SK-N-SH (cell line): ENCODE measurements around the gene SYNE1. TPM values are rescaled to one million over a fixed set of nuclear protein-coding genes. Genes with fewer than 3 reads are reported as not detected.

Source experiments
- CTCF ChIA-PET: fragments of 300-600, 350-600 bp; formaldehyde crosslinking; extraction: SDS; loops from one replicate; lab custom pipeline; 2021; lab: Yijun Ruan, JAX
- POLR2A ChIA-PET: fragments of 350-600 bp; sonication (Branson Sonifier 250); formaldehyde crosslinking; extraction: SDS; loops from one replicate; lab custom pipeline; 2020; ENCODE audit warnings: antibody characterized with exemption, inconsistent platforms; lab: Yijun Ruan, JAX
- DNase-seq: peaks from one replicate; pipeline ENCODE4 v3.0.0; 2012
- H2AFZ ChIP-seq: fragments of 200-600 bp; sonication (generic); 2 replicates; pipeline ENCODE4 v1.8.1; 2016; ENCODE audit warnings: antibody characterized with exemption, mild to moderate bottlenecking, low read depth
- H3F3A ChIP-seq: fragments of 200-600 bp; sonication (generic); replicated peaks from 2 replicates; pipeline ENCODE3; 2016; ENCODE audit warnings: antibody characterized with exemption, mild to moderate bottlenecking; ENCODE audit not compliant: insufficient read depth
- H3K27ac ChIP-seq, 2 experiments: fragments of 200-500 bp in 1 of 2; fragments of 200-600 bp in 1 of 2; sonication (Bioruptor generic) in 1 of 2; sonication (generic), shearing (Covaris generic) in 1 of 2; 2 replicates each; pipeline versions ENCODE4 v1.5.1 to v1.6.1; 2014 to 2016; ENCODE audit warnings: low read depth in 2 of 2, inconsistent platforms in 1 of 2, low read length in 1 of 2, mild to moderate bottlenecking in 1 of 2, mixed read lengths in 1 of 2
- H3K27me3 ChIP-seq: fragments of 200-600 bp; sonication (generic), shearing (Covaris generic); 2 replicates; pipeline ENCODE4 v1.6.1; 2016; ENCODE audit warnings: mixed run types; ENCODE audit not compliant: insufficient read depth
- H3K36me3 ChIP-seq, 2 experiments: fragments of 200-500 bp in 1 of 2; fragments of 200-600 bp in 1 of 2; sonication (Bioruptor generic) in 1 of 2; sonication (generic) in 1 of 2; replicated peaks in 1 of 2; 2 replicates each; pipeline versions ENCODE3 to v1.5.1; 2014 to 2016; ENCODE audit warnings: low read length in 1 of 2, mild to moderate bottlenecking in 1 of 2; ENCODE audit not compliant: insufficient read depth in 2 of 2, control insufficient read depth in 1 of 2
- H3K4me1 ChIP-seq, 2 experiments: fragments of 200-500 bp in 1 of 2; fragments of 200-600 bp in 1 of 2; sonication (Bioruptor generic) in 1 of 2; sonication (generic), shearing (Covaris generic) in 1 of 2; 2 replicates each; pipeline versions ENCODE4 v1.5.1 to v1.6.1; 2014 to 2016; ENCODE audit warnings: low read depth in 1 of 2, low read length in 1 of 2, mixed run types in 1 of 2; ENCODE audit not compliant: insufficient read depth in 2 of 2, control insufficient read depth in 1 of 2
- H3K4me2 ChIP-seq: fragments of 200-600 bp; sonication (generic), shearing (Covaris generic); 2 replicates; pipeline ENCODE4 v1.6.1; 2017; ENCODE audit warnings: mixed run types
- H3K4me3 ChIP-seq, 2 experiments: fragments of 200-500 bp in 1 of 2; fragments of 200-600 bp in 1 of 2; sonication (Bioruptor generic) in 1 of 2; sonication (generic), shearing (Covaris generic) in 1 of 2; 2 replicates each; pipeline versions ENCODE4 v1.5.1 to v1.8.1; 2014 to 2016; ENCODE audit warnings: low read depth in 2 of 2, inconsistent platforms in 1 of 2, low read length in 1 of 2, mild to moderate bottlenecking in 1 of 2, mixed read lengths in 1 of 2, moderate library complexity in 1 of 2
- H3K79me2 ChIP-seq: fragments of 200-600 bp; sonication (generic); 2 replicates; pipeline ENCODE4 v1.8.1; 2017; ENCODE audit warnings: mild to moderate bottlenecking; ENCODE audit not compliant: insufficient read depth
- H3K9ac ChIP-seq: fragments of 200-600 bp; sonication (generic); 2 replicates; pipeline ENCODE4 v1.6.1; 2017; ENCODE audit warnings: mixed run types
- H3K9me2 ChIP-seq: fragments of 200-600 bp; sonication (generic); 2 replicates; pipeline ENCODE4 v1.6.1; 2017; ENCODE audit warnings: mixed run types
- H3K9me3 ChIP-seq: fragments of 200-600 bp; sonication (generic); 2 replicates; pipeline ENCODE4 v1.6.1; 2017; ENCODE audit warnings: mixed run types, mild to moderate bottlenecking, moderate library complexity
- H4K20me1 ChIP-seq: fragments of 200-600 bp; sonication (generic); 2 replicates; pipeline ENCODE4 v1.6.1; 2017; ENCODE audit warnings: mild to moderate bottlenecking, mixed run types; ENCODE audit not compliant: insufficient read depth
- ELF1 ChIP-seq: IDR thresholded peaks from 2 replicates; pipeline ENCODE4 v1.4.0; 2012
- EP300 ChIP-seq, 2 experiments: IDR thresholded peaks; 2 replicates each; pipeline versions ENCODE4 v1.4.0 to v1.6.1; 2012; ENCODE audit warnings: borderline replicate concordance in 1 of 2, low read depth in 1 of 2, low read length in 1 of 2
- FOSL2 ChIP-seq: IDR thresholded peaks from 2 replicates; pipeline ENCODE4 v1.4.0; 2012; ENCODE audit warnings: low read depth, mild to moderate bottlenecking, moderate library complexity, borderline replicate concordance
- JUND ChIP-seq: IDR thresholded peaks from 2 replicates; pipeline ENCODE4 v1.4.0; 2012
- MXI1 ChIP-seq: IDR thresholded peaks from 2 replicates; pipeline ENCODE4 v1.6.1; 2012; ENCODE audit warnings: mild to moderate bottlenecking, low read depth, low read length, improper control_type of control experiment
- NRF1 ChIP-seq: IDR thresholded peaks from 2 replicates; pipeline ENCODE4 v1.6.1; 2012; ENCODE audit warnings: low read depth, mild to moderate bottlenecking, low read length
- RCOR1 ChIP-seq: fragments of 150-350 bp; IDR thresholded peaks from 2 replicates; pipeline ENCODE4 v1.6.1; 2017; ENCODE audit warnings: antibody characterized with exemption, low read length
- RFX5 ChIP-seq: IDR thresholded peaks from 2 replicates; pipeline ENCODE4 v1.6.1; 2012; ENCODE audit warnings: mild to moderate bottlenecking, improper control_type of control experiment, low read length
- SIN3A ChIP-seq: IDR thresholded peaks from 2 replicates; pipeline ENCODE4 v1.6.1; 2012; ENCODE audit warnings: low read depth, mild to moderate bottlenecking, low read length, moderate library complexity, borderline replicate concordance
- TAF1 ChIP-seq: IDR thresholded peaks from 2 replicates; pipeline ENCODE4 v1.6.1; 2012; ENCODE audit warnings: low read depth, mild to moderate bottlenecking, low read length, moderate library complexity, borderline replicate concordance
- TCF12 ChIP-seq: IDR thresholded peaks from 2 replicates; pipeline ENCODE4 v1.4.0; 2012
- TEAD4 ChIP-seq: IDR thresholded peaks from 2 replicates; pipeline ENCODE4 v1.4.0; 2012; ENCODE audit warnings: mild to moderate bottlenecking, borderline replicate concordance; ENCODE audit not compliant: insufficient read depth
- WGBS: methylation state at CpG from one replicate; pipeline ENCODE4 v1.1.6; 2017; ENCODE audit warnings: low lambda C conversion rate; 5-methylcytosine and 5-hydroxymethylcytosine counted together
- polyA plus RNA-seq, 3 experiments: library from polyadenylated mRNA; depleted of rRNA; stranded (reverse); fragments of >200 nt; gene quantifications; 2 replicates each; pipeline ENCODE4 v1.2.3, GENCODE V29; 2012
- TF ChIP-seq, protein P1 (sequence below): IDR thresholded peaks from 2 replicates; pipeline ENCODE4 v1.4.0; 2012; ENCODE audit warnings: low read depth, borderline replicate concordance
- TF ChIP-seq, protein P2 (sequence below): fragments of 150-350 bp; IDR thresholded peaks from 2 replicates; pipeline ENCODE4 v1.6.1; 2016; ENCODE audit warnings: mild to moderate bottlenecking, low read depth, low read length
- TF ChIP-seq, protein P3 (sequence below): fragments of 200-600 bp; sonication (generic); IDR thresholded peaks from 2 replicates; pipeline ENCODE4 v1.6.1; 2017; ENCODE audit warnings: antibody characterized with exemption, mild to moderate bottlenecking, moderate library complexity
- TF ChIP-seq, protein P4 (sequence below): IDR thresholded peaks from 2 replicates; pipeline ENCODE4 v1.4.0; 2012; ENCODE audit warnings: low read depth, borderline replicate concordance
- TF ChIP-seq, protein P5 (sequence below): fragments of 150-350 bp; IDR thresholded peaks from 2 replicates; pipeline ENCODE4 v1.6.1; 2017; ENCODE audit warnings: antibody characterized with exemption, low read length, low read depth, borderline replicate concordance
- TF ChIP-seq, protein P6 (sequence below): IDR thresholded peaks from 2 replicates; pipeline ENCODE4 v1.6.1; 2012; ENCODE audit warnings: mild to moderate bottlenecking, low read depth, low read length, moderate library complexity

SYNE1 gene
- polyA plus RNA-seq, 1 of the 3 experiments (the other 2 are of a cell fraction): 31.1 TPM

DNA sequence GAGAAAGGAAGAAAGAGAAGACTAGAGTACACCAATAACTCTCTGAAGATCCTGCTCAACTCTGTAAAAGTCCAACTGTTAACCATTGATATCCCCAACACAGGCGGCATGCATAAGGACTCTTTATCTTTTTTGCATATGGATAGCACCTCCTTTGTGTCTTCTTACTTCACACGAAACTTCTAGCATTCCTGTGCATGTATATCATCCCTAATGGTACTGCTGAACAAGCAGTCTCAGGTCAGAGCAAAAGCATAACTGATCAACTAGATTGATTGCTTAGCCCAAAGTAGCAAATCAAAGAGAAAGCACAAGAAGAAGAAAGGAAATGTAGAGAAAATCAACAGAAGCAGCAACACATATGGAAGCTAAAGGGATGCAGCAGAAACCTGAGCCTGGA is 234.4 kb downstream of the SYNE1 start:
- Histone ChIP-seq H3K27me3 (no peaks in the 10 kb centered on the region), H3K79me2 (no peaks in the 10 kb centered on the region), H3K36me3 (peaks cover 0 to 34% of the 10 kb centered on the region in 2 experiments), H3K9ac (no peak overlapping the region; the same call in 1 of the 2 replicates), H3K9me3 (no peaks in the 10 kb centered on the region), H3K27ac (peak overlapping the region in 1 of 2 experiments; percentile 62; a peak in 2 of 4 replicates), H3K4me2 (no peak overlapping the region), H4K20me1 (no peaks in the 10 kb centered on the region), H3F3A (peaks cover 4% of the 10 kb centered on the region), H3K9me2 (no peaks in the 10 kb centered on the region), H3K4me1 (no peaks in the 10 kb centered on the region), H3K4me3 (no peak overlapping the region), H2AFZ (peak overlapping the region; percentile 29; the same call in 1 of the 2 replicates)
- no peak for DNase-seq
- 75% methylated on average over 2 of the region's 2 CpGs for WGBS
- POLR2A ChIA-PET: no interaction called here
- CTCF ChIA-PET: no interaction called here
- TF ChIP-seq, protein P1, sequence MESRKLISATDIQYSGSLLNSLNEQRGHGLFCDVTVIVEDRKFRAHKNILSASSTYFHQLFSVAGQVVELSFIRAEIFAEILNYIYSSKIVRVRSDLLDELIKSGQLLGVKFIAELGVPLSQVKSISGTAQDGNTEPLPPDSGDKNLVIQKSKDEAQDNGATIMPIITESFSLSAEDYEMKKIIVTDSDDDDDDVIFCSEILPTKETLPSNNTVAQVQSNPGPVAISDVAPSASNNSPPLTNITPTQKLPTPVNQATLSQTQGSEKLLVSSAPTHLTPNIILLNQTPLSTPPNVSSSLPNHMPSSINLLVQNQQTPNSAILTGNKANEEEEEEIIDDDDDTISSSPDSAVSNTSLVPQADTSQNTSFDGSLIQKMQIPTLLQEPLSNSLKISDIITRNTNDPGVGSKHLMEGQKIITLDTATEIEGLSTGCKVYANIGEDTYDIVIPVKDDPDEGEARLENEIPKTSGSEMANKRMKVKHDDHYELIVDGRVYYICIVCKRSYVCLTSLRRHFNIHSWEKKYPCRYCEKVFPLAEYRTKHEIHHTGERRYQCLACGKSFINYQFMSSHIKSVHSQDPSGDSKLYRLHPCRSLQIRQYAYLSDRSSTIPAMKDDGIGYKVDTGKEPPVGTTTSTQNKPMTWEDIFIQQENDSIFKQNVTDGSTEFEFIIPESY: no peak
- TF ChIP-seq RCOR1: no peak
- TF ChIP-seq, protein P2, sequence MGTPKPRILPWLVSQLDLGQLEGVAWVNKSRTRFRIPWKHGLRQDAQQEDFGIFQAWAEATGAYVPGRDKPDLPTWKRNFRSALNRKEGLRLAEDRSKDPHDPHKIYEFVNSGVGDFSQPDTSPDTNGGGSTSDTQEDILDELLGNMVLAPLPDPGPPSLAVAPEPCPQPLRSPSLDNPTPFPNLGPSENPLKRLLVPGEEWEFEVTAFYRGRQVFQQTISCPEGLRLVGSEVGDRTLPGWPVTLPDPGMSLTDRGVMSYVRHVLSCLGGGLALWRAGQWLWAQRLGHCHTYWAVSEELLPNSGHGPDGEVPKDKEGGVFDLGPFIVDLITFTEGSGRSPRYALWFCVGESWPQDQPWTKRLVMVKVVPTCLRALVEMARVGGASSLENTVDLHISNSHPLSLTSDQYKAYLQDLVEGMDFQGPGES: no peak
- TF ChIP-seq, protein P3, sequence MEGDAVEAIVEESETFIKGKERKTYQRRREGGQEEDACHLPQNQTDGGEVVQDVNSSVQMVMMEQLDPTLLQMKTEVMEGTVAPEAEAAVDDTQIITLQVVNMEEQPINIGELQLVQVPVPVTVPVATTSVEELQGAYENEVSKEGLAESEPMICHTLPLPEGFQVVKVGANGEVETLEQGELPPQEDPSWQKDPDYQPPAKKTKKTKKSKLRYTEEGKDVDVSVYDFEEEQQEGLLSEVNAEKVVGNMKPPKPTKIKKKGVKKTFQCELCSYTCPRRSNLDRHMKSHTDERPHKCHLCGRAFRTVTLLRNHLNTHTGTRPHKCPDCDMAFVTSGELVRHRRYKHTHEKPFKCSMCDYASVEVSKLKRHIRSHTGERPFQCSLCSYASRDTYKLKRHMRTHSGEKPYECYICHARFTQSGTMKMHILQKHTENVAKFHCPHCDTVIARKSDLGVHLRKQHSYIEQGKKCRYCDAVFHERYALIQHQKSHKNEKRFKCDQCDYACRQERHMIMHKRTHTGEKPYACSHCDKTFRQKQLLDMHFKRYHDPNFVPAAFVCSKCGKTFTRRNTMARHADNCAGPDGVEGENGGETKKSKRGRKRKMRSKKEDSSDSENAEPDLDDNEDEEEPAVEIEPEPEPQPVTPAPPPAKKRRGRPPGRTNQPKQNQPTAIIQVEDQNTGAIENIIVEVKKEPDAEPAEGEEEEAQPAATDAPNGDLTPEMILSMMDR: no peak
- TF ChIP-seq MXI1: no peak
- TF ChIP-seq, protein P4, sequence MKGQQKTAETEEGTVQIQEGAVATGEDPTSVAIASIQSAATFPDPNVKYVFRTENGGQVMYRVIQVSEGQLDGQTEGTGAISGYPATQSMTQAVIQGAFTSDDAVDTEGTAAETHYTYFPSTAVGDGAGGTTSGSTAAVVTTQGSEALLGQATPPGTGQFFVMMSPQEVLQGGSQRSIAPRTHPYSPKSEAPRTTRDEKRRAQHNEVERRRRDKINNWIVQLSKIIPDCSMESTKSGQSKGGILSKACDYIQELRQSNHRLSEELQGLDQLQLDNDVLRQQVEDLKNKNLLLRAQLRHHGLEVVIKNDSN: no peak
- TF ChIP-seq TAF1: no peak
- TF ChIP-seq RFX5: no peak
- TF ChIP-seq, protein P5, sequence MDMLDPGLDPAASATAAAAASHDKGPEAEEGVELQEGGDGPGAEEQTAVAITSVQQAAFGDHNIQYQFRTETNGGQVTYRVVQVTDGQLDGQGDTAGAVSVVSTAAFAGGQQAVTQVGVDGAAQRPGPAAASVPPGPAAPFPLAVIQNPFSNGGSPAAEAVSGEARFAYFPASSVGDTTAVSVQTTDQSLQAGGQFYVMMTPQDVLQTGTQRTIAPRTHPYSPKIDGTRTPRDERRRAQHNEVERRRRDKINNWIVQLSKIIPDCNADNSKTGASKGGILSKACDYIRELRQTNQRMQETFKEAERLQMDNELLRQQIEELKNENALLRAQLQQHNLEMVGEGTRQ: no peak
- no peak for TF ChIP-seq NRF1
- no peak for TF ChIP-seq JUND
- TF ChIP-seq, protein P6, sequence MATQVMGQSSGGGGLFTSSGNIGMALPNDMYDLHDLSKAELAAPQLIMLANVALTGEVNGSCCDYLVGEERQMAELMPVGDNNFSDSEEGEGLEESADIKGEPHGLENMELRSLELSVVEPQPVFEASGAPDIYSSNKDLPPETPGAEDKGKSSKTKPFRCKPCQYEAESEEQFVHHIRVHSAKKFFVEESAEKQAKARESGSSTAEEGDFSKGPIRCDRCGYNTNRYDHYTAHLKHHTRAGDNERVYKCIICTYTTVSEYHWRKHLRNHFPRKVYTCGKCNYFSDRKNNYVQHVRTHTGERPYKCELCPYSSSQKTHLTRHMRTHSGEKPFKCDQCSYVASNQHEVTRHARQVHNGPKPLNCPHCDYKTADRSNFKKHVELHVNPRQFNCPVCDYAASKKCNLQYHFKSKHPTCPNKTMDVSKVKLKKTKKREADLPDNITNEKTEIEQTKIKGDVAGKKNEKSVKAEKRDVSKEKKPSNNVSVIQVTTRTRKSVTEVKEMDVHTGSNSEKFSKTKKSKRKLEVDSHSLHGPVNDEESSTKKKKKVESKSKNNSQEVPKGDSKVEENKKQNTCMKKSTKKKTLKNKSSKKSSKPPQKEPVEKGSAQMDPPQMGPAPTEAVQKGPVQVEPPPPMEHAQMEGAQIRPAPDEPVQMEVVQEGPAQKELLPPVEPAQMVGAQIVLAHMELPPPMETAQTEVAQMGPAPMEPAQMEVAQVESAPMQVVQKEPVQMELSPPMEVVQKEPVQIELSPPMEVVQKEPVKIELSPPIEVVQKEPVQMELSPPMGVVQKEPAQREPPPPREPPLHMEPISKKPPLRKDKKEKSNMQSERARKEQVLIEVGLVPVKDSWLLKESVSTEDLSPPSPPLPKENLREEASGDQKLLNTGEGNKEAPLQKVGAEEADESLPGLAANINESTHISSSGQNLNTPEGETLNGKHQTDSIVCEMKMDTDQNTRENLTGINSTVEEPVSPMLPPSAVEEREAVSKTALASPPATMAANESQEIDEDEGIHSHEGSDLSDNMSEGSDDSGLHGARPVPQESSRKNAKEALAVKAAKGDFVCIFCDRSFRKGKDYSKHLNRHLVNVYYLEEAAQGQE: no peak
- no peak for TF ChIP-seq SIN3A
- no peak for TF ChIP-seq TEAD4
- no peak for TF ChIP-seq FOSL2
- no peak for TF ChIP-seq EP300 (IDR thresholded peaks at IDR 0.05; ENCODE audit: borderline replicate concordance in 1 of 2, low read depth in 1 of 2, low read length in 1 of 2)
- TF ChIP-seq TCF12: no peak
- no peak for TF ChIP-seq ELF1
